OCI-LY7 (cell line): Measurements from ENCODE around the gene TRMT10A. TPM values are rescaled to one million over a fixed set of nuclear protein-coding genes. Genes with fewer than 3 reads are reported as not detected.

Experiments
- BruUV-seq: library from RNA; stranded (reverse); fragments of 400-500 nt; replicated peaks from 2 replicates; lab custom pipeline; 2021; lab: Mats Ljungman, UMichigan
- CTCF ChIA-PET: fragments of 300-600 bp; sonication (Branson Sonifier 250); formaldehyde crosslinking; loops from one replicate; lab custom pipeline; 2022; ENCODE audit warnings: antibody characterized with exemption; ENCODE audit not compliant: unreplicated experiment; lab: Charles Lee
- POLR2A ChIA-PET: fragments of 300-600 bp; sonication (Branson Sonifier 250); formaldehyde crosslinking; loops from one replicate; lab custom pipeline; 2022; ENCODE audit warnings: antibody characterized with exemption; lab: Charles Lee
- DNase-seq: peaks from one replicate; pipeline ENCODE4 v3.0.0-alpha.2; 2015; ENCODE audit warnings: low spot score
- H2AFZ ChIP-seq: fragments of 200-600 bp; sonication (generic), shearing (Covaris generic); 2 replicates; pipeline ENCODE4 v1.6.1; 2014; ENCODE audit warnings: mild to moderate bottlenecking, antibody characterized with exemption, low read length, moderate library complexity
- H3K27ac ChIP-seq: fragments of 200-600 bp; sonication (generic); 2 replicates; pipeline ENCODE4 v1.5.1; 2014; ENCODE audit warnings: mixed run types, low read depth, mild to moderate bottlenecking, moderate library complexity, low read length, inconsistent platforms; ENCODE audit not compliant: poor library complexity, severe bottlenecking
- H3K36me3 ChIP-seq: fragments of 200-600 bp; sonication (generic); 2 replicates; pipeline ENCODE4 v1.6.1; 2014; ENCODE audit warnings: mild to moderate bottlenecking, antibody characterized with exemption, low read length, moderate library complexity, mixed read lengths; ENCODE audit not compliant: insufficient read depth
- H3K4me1 ChIP-seq: fragments of 200-600 bp; sonication (generic); 2 replicates; pipeline ENCODE4 v1.5.1; 2014; ENCODE audit warnings: mild to moderate bottlenecking, low read length; ENCODE audit not compliant: insufficient read depth, poor library complexity, severe bottlenecking
- H3K4me2 ChIP-seq: fragments of 200-600 bp; sonication (generic); 2 replicates; pipeline ENCODE4 v1.6.1; 2014; ENCODE audit warnings: mild to moderate bottlenecking, low read length
- H3K4me3 ChIP-seq: fragments of 200-600 bp; sonication (generic); 2 replicates; pipeline ENCODE4 v1.5.1; 2014; ENCODE audit warnings: mild to moderate bottlenecking, low read depth, low read length; ENCODE audit not compliant: poor library complexity, severe bottlenecking
- H3K79me2 ChIP-seq: fragments of 200-600 bp; sonication (generic); 2 replicates; pipeline ENCODE4 v1.6.1; 2016; ENCODE audit warnings: low read depth, mild to moderate bottlenecking, low read length, moderate library complexity, mixed read lengths; ENCODE audit not compliant: insufficient read depth
- H3K9me2 ChIP-seq: fragments of 200-600 bp; sonication (generic); 2 replicates; pipeline ENCODE4 v1.6.1; 2016; ENCODE audit warnings: mild to moderate bottlenecking, low read length, mixed read lengths; ENCODE audit not compliant: insufficient read depth
- H3K9me3 ChIP-seq: fragments of 200-600 bp; sonication (generic); 2 replicates; pipeline ENCODE4 v1.6.1; 2014; ENCODE audit warnings: mild to moderate bottlenecking, mixed run types, low read length, mixed read lengths
- H4K20me1 ChIP-seq: fragments of 200-600 bp; sonication (generic); 2 replicates; pipeline ENCODE4 v1.6.1; 2014; ENCODE audit warnings: mild to moderate bottlenecking, antibody characterized with exemption, low read length, moderate library complexity, mixed read lengths; ENCODE audit not compliant: insufficient read depth
- CTCF ChIP-seq: fragments of 200-600 bp; sonication (generic); conservative IDR thresholded peaks from 2 replicates; pipeline ENCODE4 v1.5.1; 2014; ENCODE audit warnings: mild to moderate bottlenecking, antibody characterized with exemption, low read length, moderate library complexity, mixed read lengths
- EZH2phosphoT487 ChIP-seq: fragments of 200-600 bp; sonication (generic); IDR thresholded peaks from 2 replicates; pipeline ENCODE4 v1.6.1; 2018; ENCODE audit warnings: low read depth, borderline replicate concordance, mild to moderate bottlenecking, mixed run types, antibody characterized with exemption, low read length, moderate library complexity, mixed read lengths
- intact Hi-C: fragments of 100-400 bp; cut with micrococcal nuclease; formaldehyde crosslinking; loops from one replicate; pipeline ENCODE4 v1.10.0; 2022; ENCODE audit not compliant: unreplicated experiment
- total RNA-seq, 2 experiments: library from RNA; depleted of rRNA in 1 of 2; stranded (reverse); fragments of >200 nt in 1 of 2; shearing (Covaris generic) in 1 of 2; gene quantifications; 2 replicates each; pipeline ENCODE4 v1.2.3, GENCODE V29; 2014 to 2022

Gene TRMT10A
- total RNA-seq, 2 experiments from 2014 or later: 7.9 to 18.8 TPM

- POLR2A ChIA-PET: interaction anchor here (0.6 to 1.2 kb wide), 3 partner anchors 8 to 538 kb away, joined by 3 to 4 read pairs (median 3); no protein-coding TSS in a partner anchor
- H3K36me3 ChIP-seq: no peaks in the 10 kb centered on the region
- CTCF ChIA-PET: interaction anchor here (0.8 kb wide), 1 partner anchor 9 kb away, joined by 5 read pairs; no protein-coding TSS in a partner anchor
These were observed 48.4 kb upstream of the TRMT10A start for GRCh38 chr4:99612281-99612680.

GRCh38 chr4:99610605-99611175 is 46.9 kb upstream of the TRMT10A start:
- Histone ChIP-seq H2AFZ (no peak overlapping the region), H3K79me2 (no peaks in the 10 kb centered on the region), H4K20me1 (no peaks in the 10 kb centered on the region), H3K27ac (no peak overlapping the region), H3K9me3 (no peaks in the 10 kb centered on the region), H3K4me3 (no peak overlapping the region), H3K4me2 (no peak overlapping the region), H3K9me2 (no peaks in the 10 kb centered on the region), H3K36me3 (no peaks in the 10 kb centered on the region), H3K4me1 (no peaks in the 10 kb centered on the region)
- TF ChIP-seq EZH2phosphoT487 (no peak), CTCF (no peak)
- intact Hi-C loops: no loop called here
- CTCF ChIA-PET: no interaction called here
- no peak for DNase-seq
- POLR2A ChIA-PET: interaction anchor here (1.2 kb wide), 1 partner anchor 13 kb away, joined by 3 read pairs; no protein-coding TSS in a partner anchor
- no TSS peak for BruUV-seq

More at GRCh38 chr4:99612281-99612680, 48.4 kb upstream of the TRMT10A start:
- Histone ChIP-seq H4K20me1 (no peaks in the 10 kb centered on the region), H3K27ac (no peak overlapping the region), H2AFZ (no peak overlapping the region), H3K9me3 (no peaks in the 10 kb centered on the region), H3K4me2 (no peak overlapping the region), H3K9me2 (no peaks in the 10 kb centered on the region), H3K79me2 (no peaks in the 10 kb centered on the region), H3K4me3 (no peak overlapping the region), H3K4me1 (no peaks in the 10 kb centered on the region)
- DNase-seq: no peak
- intact Hi-C loops: no loop called here
- no TSS peak for BruUV-seq
- TF ChIP-seq EZH2phosphoT487 (no peak), CTCF (no peak)

GRCh38 chr4:99608417-99608816 is 44.6 kb upstream of the TRMT10A start:
- POLR2A ChIA-PET: interaction anchor here (0.6 kb wide), 2 partner anchors 17 to 680 kb away, joined by 3 read pairs; partner anchors contain the start of gene EIF4E
- no peaks in the 10 kb centered on the region for H3K9me3 ChIP-seq
- intact Hi-C loops: no loop called here
- TF ChIP-seq EZH2phosphoT487 (no peak), CTCF (no peak)
- no peak for DNase-seq
- H3K36me3 ChIP-seq: no peaks in the 10 kb centered on the region
- no peak overlapping the region for H3K27ac ChIP-seq
- H3K9me2 ChIP-seq: no peaks in the 10 kb centered on the region
- no peaks in the 10 kb centered on the region for H3K79me2 ChIP-seq
- H3K4me1 ChIP-seq: no peaks in the 10 kb centered on the region
- no TSS peak for BruUV-seq
- no peak overlapping the region for H2AFZ ChIP-seq
- H3K4me2 ChIP-seq: no peak overlapping the region
- H4K20me1 ChIP-seq: no peaks in the 10 kb centered on the region
- H3K4me3 ChIP-seq: no peak overlapping the region
- CTCF ChIA-PET: no interaction called here
